IgD-negative memory B cell (primary cell): ENCODE results near the gene STARD13. TPM values are rescaled to one million over a fixed set of nuclear protein-coding genes. Genes with fewer than 3 reads are reported as not detected.

Experiments used
- H3K27ac Mint-ChIP-seq, 3 donors: one replicate each; pipeline ENCODE4 v1.8.0; 2020 to 2022; ENCODE audit warnings: mild to moderate bottlenecking in 3 of 3, mixed read lengths in 3 of 3, moderate library complexity in 1 of 3
- H3K27me3 Mint-ChIP-seq: one replicate; pipeline ENCODE4 v1.8.0; 2021; ENCODE audit warnings: mixed read lengths
- H3K36me3 Mint-ChIP-seq: one replicate; pipeline ENCODE4 v1.8.0; 2020; ENCODE audit warnings: mild to moderate bottlenecking, mixed read lengths
- H3K4me1 Mint-ChIP-seq, 3 donors: one replicate each; pipeline ENCODE4 v1.8.0; 2020 to 2022; ENCODE audit warnings: mixed read lengths in 3 of 3, mild to moderate bottlenecking in 1 of 3
- H3K4me3 Mint-ChIP-seq, 4 donors: one replicate each; pipeline ENCODE4 v1.8.0; 2020 to 2022; ENCODE audit warnings: mild to moderate bottlenecking in 4 of 4, mixed read lengths in 4 of 4, moderate library complexity in 3 of 4
- H3K9me3 Mint-ChIP-seq, 3 donors: one replicate each; pipeline ENCODE4 v1.8.0; 2020 to 2021; ENCODE audit warnings: mixed read lengths in 3 of 3, mild to moderate bottlenecking in 1 of 3
- polyA plus RNA-seq: library from polyadenylated mRNA; unstranded; fragments of 300-500 nt; fragmentation: Illumina TruSeq; gene quantifications from one replicate; pipeline ENCODE4 v1.2.3, GENCODE V29; 2021

The STARD13 gene, protein sequence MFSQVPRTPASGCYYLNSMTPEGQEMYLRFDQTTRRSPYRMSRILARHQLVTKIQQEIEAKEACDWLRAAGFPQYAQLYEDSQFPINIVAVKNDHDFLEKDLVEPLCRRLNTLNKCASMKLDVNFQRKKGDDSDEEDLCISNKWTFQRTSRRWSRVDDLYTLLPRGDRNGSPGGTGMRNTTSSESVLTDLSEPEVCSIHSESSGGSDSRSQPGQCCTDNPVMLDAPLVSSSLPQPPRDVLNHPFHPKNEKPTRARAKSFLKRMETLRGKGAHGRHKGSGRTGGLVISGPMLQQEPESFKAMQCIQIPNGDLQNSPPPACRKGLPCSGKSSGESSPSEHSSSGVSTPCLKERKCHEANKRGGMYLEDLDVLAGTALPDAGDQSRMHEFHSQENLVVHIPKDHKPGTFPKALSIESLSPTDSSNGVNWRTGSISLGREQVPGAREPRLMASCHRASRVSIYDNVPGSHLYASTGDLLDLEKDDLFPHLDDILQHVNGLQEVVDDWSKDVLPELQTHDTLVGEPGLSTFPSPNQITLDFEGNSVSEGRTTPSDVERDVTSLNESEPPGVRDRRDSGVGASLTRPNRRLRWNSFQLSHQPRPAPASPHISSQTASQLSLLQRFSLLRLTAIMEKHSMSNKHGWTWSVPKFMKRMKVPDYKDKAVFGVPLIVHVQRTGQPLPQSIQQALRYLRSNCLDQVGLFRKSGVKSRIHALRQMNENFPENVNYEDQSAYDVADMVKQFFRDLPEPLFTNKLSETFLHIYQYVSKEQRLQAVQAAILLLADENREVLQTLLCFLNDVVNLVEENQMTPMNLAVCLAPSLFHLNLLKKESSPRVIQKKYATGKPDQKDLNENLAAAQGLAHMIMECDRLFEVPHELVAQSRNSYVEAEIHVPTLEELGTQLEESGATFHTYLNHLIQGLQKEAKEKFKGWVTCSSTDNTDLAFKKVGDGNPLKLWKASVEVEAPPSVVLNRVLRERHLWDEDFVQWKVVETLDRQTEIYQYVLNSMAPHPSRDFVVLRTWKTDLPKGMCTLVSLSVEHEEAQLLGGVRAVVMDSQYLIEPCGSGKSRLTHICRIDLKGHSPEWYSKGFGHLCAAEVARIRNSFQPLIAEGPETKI
- polyA plus RNA-seq = not detected

- peaks cover 0 to 2% (median 2%) of the 10 kb centered on the region in 3 donors for H3K9me3 Mint-ChIP-seq
- no peak within 1 kb of the TSS for H3K27ac Mint-ChIP-seq
- H3K4me1 Mint-ChIP-seq = peaks cover 0 to 11% (median 9%) of the 10 kb centered on the region in 3 donors
Observed at GRCh38 chr13:33285420-33286124, at the start of gene STARD13. Gene STARD13 (minus strand): TSS chr13:33285755. CDS start chr13:33285638, 117 bp downstream.

DNA sequence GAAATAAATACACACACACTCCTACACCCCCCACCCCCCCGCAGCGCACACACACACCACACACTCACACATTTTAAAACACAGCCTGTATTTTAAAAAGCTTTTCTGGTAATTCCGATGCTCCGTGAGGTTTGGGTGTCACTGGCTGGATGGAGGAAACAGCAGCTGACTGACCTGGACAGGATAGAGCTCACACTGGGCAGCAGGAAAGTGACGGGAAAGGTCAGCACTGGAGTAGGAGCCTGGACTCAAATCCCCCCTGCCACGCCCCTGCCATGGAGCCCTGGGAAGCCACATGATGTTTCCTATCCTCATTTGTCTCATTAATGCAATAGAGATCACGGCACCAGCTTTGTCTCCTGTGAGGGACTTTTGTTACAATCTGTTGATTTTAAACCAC, 49.3 kb upstream of the STARD13 start:
- Mint-ChIP-seq H3K36me3 (no peaks in the 10 kb centered on the region), H3K4me1 (no peaks in the 10 kb centered on the region), H3K27me3 (peaks cover 9% of the 10 kb centered on the region), H3K9me3 (peaks cover 0 to 1% (median 0%) of the 10 kb centered on the region in 3 donors), H3K4me3 (no peak overlapping the region), H3K27ac (no peak overlapping the region)

More at GRCh38 chr13:33285420-33286124, at the start of gene STARD13:
- Mint-ChIP-seq H3K27me3 (peaks cover 34% of the 10 kb centered on the region), H3K36me3 (no peaks in the 10 kb centered on the region), H3K4me3 (peak within 1 kb of the TSS in 3 of 4 donors; percentile 69 to 88 (median 83))

DNA sequence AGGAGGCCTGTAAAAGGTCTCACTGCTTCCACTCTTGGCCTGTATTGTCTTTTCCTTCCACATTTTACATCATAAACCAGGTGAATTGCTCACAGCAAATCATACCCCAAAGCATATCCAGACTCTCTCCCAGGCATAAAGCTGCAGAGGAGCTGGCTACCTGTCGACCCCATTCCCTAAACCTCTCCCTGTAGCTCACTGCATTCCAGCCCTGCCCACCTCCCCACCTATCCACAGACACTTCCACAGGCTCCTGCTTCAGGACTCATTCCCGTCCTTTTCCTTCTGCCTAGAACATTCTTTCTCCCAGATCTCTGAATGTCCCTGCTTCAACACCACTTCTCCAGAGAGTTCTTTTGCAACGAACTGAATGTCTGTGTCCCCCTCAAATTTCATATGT, 46.4 kb upstream of the STARD13 start:
- Mint-ChIP-seq H3K4me3 (no peak overlapping the region), H3K4me1 (no peaks in the 10 kb centered on the region), H3K27me3 (peaks cover 9% of the 10 kb centered on the region)

DNA sequence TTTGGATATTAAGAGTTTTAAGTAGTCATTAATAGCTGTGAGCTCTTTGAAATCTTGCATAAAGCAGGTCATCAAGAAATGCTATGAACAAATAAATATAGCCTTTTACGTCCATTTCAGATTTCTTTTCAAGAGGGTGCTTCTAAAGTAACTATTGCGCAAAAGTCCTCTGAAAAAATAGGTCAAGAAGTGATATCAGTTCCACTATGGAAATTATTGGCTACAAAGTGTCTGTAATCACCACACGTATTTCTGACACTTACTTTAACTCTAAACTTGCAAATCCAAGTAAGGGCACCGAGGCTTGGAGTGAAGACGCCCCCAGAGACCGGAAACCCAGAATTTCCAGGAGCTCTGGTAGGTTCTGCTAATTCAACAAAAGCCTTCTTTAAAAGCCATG, 44.9 kb upstream of the STARD13 start:
- H3K36me3 Mint-ChIP-seq = no peaks in the 10 kb centered on the region
- H3K9me3 Mint-ChIP-seq = peaks cover 0 to under 1% (median 0%) of the 10 kb centered on the region in 3 donors
- peaks cover 9% of the 10 kb centered on the region for H3K27me3 Mint-ChIP-seq
- H3K4me3 Mint-ChIP-seq = no peak overlapping the region
- H3K27ac Mint-ChIP-seq = no peak overlapping the region
- H3K4me1 Mint-ChIP-seq = peaks cover 0 to 3% (median 0%) of the 10 kb centered on the region in 3 donors

More for the DNA sequence above, 46.4 kb upstream of the STARD13 start:
- Mint-ChIP-seq H3K9me3 (peaks cover 0 to 1% (median 0%) of the 10 kb centered on the region in 3 donors), H3K27ac (no peak overlapping the region), H3K36me3 (no peaks in the 10 kb centered on the region)

DNA sequence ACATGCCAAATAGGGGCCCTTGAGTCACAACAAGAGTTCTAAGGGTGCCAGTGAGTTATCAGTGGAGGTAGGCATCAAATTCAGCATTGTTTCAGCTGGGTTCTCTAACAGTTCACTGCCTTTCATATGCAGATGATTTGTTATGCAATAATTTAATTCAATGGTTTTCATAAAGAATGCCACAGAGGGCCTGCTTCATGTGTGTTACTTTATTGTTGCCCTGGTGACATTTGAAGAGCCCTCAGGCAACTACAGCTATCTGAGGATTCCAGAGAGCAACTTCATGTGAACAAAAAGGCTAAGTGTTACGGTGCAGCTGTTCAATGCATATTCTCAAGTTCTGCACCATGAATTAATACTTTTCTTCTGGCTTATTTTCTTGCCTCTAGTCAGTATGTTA, 43.1 kb upstream of the STARD13 start:
- Mint-ChIP-seq H3K27me3 (peaks cover 5% of the 10 kb centered on the region), H3K36me3 (no peaks in the 10 kb centered on the region), H3K9me3 (no peaks in the 10 kb centered on the region), H3K27ac (no peak overlapping the region), H3K4me3 (no peak overlapping the region), H3K4me1 (peaks cover 0 to 3% (median 0%) of the 10 kb centered on the region in 3 donors)

DNA sequence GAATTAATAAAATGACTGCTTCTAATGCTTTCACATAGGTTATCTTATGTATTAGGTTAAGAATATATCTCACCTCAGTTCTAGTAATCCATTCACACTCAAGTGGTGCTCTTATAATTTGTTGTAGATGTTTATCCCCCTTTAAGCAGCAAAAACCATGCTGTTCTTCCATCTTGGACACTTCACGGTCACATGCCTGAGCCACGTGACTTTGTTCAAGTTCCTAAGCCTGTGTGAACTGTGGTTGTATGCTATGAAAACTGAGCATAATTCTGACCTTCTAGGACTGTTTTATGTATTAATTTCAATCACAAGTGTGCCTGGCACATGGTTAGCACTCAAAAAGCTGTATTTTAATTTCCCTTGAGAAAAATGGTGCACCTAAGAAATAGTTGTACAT, 41.2 kb upstream of the STARD13 start:
- H3K4me1 Mint-ChIP-seq = peaks cover 0 to 3% (median 0%) of the 10 kb centered on the region in 3 donors
- H3K9me3 Mint-ChIP-seq = no peaks in the 10 kb centered on the region
- peaks cover 2% of the 10 kb centered on the region for H3K27me3 Mint-ChIP-seq
- no peak overlapping the region for H3K27ac Mint-ChIP-seq
- H3K36me3 Mint-ChIP-seq = no peaks in the 10 kb centered on the region
- no peak overlapping the region for H3K4me3 Mint-ChIP-seq

GRCh38 chr13:33326246-33326645, 40.7 kb upstream of the STARD13 start:
- Mint-ChIP-seq H3K9me3 (no peaks in the 10 kb centered on the region), H3K27me3 (no peaks in the 10 kb centered on the region), H3K4me3 (no peak overlapping the region), H3K36me3 (no peaks in the 10 kb centered on the region), H3K27ac (no peak overlapping the region), H3K4me1 (peaks cover 0 to 3% (median 0%) of the 10 kb centered on the region in 3 donors)

DNA sequence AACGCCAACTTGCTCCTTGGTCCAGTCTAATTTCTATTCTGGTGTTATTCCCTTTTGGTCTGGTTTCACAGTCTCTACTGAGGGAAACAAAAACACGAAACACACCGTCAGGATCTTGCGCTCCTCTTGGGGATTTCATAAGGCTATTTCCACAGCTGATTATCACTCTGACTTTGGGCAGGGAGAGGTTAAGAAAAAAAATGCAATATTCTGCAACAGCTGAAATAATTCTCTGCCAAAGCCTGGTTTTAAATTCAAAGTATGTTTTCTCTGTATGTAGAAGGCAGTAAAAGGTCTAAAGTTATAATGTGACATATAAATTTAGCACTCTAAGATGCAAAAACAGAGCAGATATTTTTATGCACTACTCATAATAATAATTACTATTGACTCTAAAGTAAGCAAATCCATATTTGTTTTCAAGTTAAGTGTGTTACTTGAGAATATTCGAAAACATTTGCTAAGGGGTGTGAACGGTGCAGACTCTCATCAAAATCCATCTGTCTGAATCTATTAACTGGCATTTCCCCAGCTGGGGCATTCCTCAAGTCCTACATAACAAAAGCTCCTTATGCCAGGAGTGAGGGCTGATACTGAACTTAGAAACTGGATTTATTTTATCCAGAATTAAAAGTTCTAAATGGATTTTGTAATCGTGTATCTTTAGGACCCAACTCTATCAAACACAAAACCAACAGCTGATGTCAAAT, 38.4 kb upstream of the STARD13 start:
- Mint-ChIP-seq H3K4me3 (no peak overlapping the region), H3K27me3 (peaks cover 3% of the 10 kb centered on the region), H3K9me3 (peaks cover 0 to 1% (median 0%) of the 10 kb centered on the region in 3 donors), H3K36me3 (no peaks in the 10 kb centered on the region), H3K27ac (no peak overlapping the region), H3K4me1 (peaks cover 0 to 3% (median 0%) of the 10 kb centered on the region in 3 donors)

- Mint-ChIP-seq H3K4me3 (no peak overlapping the region), H3K9me3 (peaks cover 0 to 1% (median 0%) of the 10 kb centered on the region in 3 donors), H3K4me1 (peaks cover 0 to 3% (median 0%) of the 10 kb centered on the region in 3 donors), H3K27ac (no peak overlapping the region), H3K27me3 (peaks cover 5% of the 10 kb centered on the region), H3K36me3 (no peaks in the 10 kb centered on the region)
Observed at GRCh38 chr13:33322965-33323668, 37.6 kb upstream of the STARD13 start.

DNA sequence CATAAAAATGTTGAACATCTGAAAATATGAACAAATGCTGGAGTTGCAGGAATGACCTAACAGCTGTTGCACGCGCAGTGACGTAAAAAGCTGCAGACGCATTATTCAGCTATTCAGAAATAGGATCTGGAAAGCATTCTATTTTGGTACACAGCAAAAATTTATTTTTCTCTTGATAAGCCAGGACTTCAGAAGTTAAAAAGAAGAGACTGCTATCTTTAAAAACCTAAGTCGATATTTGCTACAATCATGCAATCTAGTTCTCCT, 36.9 kb upstream of the STARD13 start:
- H3K36me3 Mint-ChIP-seq = no peaks in the 10 kb centered on the region
- no peak overlapping the region for H3K4me3 Mint-ChIP-seq
- H3K27ac Mint-ChIP-seq = no peak overlapping the region
- H3K9me3 Mint-ChIP-seq = peaks cover 0 to 1% (median 0%) of the 10 kb centered on the region in 3 donors
- peaks cover 5% of the 10 kb centered on the region for H3K27me3 Mint-ChIP-seq
- H3K4me1 Mint-ChIP-seq = peaks cover 0 to 3% (median 0%) of the 10 kb centered on the region in 3 donors

- Mint-ChIP-seq H3K9me3 (peaks cover 0 to 1% (median 0%) of the 10 kb centered on the region in 3 donors), H3K36me3 (no peaks in the 10 kb centered on the region), H3K4me3 (no peak overlapping the region), H3K27ac (no peak overlapping the region), H3K27me3 (peaks cover 7% of the 10 kb centered on the region), H3K4me1 (peaks cover 0 to 3% (median 0%) of the 10 kb centered on the region in 3 donors)
Observed at GRCh38 chr13:33321686-33322542, 36.4 kb upstream of the STARD13 start.

GRCh38 chr13:33319859-33320258, 34.3 kb upstream of the STARD13 start:
- Mint-ChIP-seq H3K36me3 (no peaks in the 10 kb centered on the region), H3K4me3 (no peak overlapping the region), H3K9me3 (peaks cover 0 to 1% (median 0%) of the 10 kb centered on the region in 3 donors), H3K27ac (no peak overlapping the region), H3K4me1 (no peaks in the 10 kb centered on the region), H3K27me3 (peaks cover 7% of the 10 kb centered on the region)

DNA sequence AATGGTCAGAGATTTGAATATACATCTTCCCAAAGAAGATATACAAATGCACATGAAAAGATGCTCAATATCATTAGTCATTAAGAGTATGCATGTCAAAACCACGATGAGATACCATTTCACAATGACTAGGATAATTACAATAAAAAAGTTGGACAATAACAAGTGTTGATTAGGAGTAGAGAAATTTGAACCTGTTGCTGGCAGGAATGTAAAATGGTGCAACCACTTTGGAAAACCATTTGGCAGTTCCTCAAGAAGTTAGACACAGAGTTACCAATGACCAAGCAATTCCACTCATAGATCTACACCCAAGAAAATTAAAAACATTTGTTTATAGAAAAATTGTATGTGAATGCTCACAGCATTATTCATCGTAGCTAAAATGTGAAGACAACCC, 33.2 kb upstream of the STARD13 start:
- H3K4me3 Mint-ChIP-seq = no peak overlapping the region
- peaks cover 0 to 1% (median 0%) of the 10 kb centered on the region in 3 donors for H3K9me3 Mint-ChIP-seq
- no peaks in the 10 kb centered on the region for H3K36me3 Mint-ChIP-seq
- H3K27ac Mint-ChIP-seq = no peak overlapping the region
- no peaks in the 10 kb centered on the region for H3K4me1 Mint-ChIP-seq
- H3K27me3 Mint-ChIP-seq = peaks cover 7% of the 10 kb centered on the region
